PC-3 (cell line): ENCODE results near the gene MAG. TPM values are rescaled to one million over a fixed set of nuclear protein-coding genes. Genes with fewer than 3 reads are reported as not detected.

ENCODE experiments used
- ATAC-seq: fragments of 200-7000 bp; cut with Tn5 transposase; 2 replicates; pipeline ENCODE4 v1.9.1; 2020; ENCODE audit warnings: mild to moderate bottlenecking, moderate library complexity
- BruUV-seq: library from RNA; stranded (reverse); fragments of 400-500 nt; replicated peaks from 2 replicates; lab custom pipeline; 2021; lab: Mats Ljungman, UMichigan
- CTCF ChIA-PET: fragments of 300-600 bp; sonication (Branson Sonifier 250); formaldehyde crosslinking; loops from one replicate; lab custom pipeline; 2022; ENCODE audit warnings: antibody characterized with exemption; lab: Charles Lee
- POLR2A ChIA-PET: fragments of 300-600 bp; sonication (Branson Sonifier 250); formaldehyde crosslinking; loops from one replicate; lab custom pipeline; 2022; ENCODE audit warnings: antibody characterized with exemption; ENCODE audit not compliant: unreplicated experiment; lab: Charles Lee
- DNase-seq: peaks from one replicate; pipeline ENCODE4 v3.0.0-alpha.2; 2015
- H2AFZ ChIP-seq: fragments of 300-600 bp; sonication (generic); 2 replicates; pipeline ENCODE4 v1.6.0; 2016; ENCODE audit warnings: antibody characterized with exemption, low read length
- H3F3A ChIP-seq: fragments of 300-600 bp; sonication (generic); one replicate; pipeline ENCODE4 v1.6.0; 2017; ENCODE audit warnings: antibody characterized with exemption, low read length, control low read depth, mild to moderate bottlenecking; ENCODE audit not compliant: unreplicated experiment
- H3K27ac ChIP-seq: fragments of 300-600 bp; sonication (generic); 2 replicates; pipeline ENCODE4 v1.5.1; 2016; ENCODE audit warnings: mild to moderate bottlenecking, low read length
- H3K27me3 ChIP-seq: fragments of 300-600 bp; sonication (generic); 2 replicates; pipeline ENCODE4 v1.6.1; 2016; ENCODE audit warnings: low read length, mixed read lengths
- H3K36me3 ChIP-seq: fragments of 300-600 bp; sonication (generic); 2 replicates; pipeline ENCODE4 v1.6.1; 2016; ENCODE audit warnings: low read depth, mixed run types, low read length, mixed read lengths
- H3K4me1 ChIP-seq: fragments of 300-600 bp; sonication (generic); 2 replicates; pipeline ENCODE4 v1.5.1; 2016; ENCODE audit warnings: low read length; ENCODE audit not compliant: insufficient read depth
- H3K4me2 ChIP-seq: fragments of 300-600 bp; sonication (generic); 2 replicates; pipeline ENCODE4 v1.6.0; 2016; ENCODE audit warnings: low read length
- H3K4me3 ChIP-seq: fragments of 300-600 bp; sonication (generic); 2 replicates; pipeline ENCODE4 v1.5.1; 2016; ENCODE audit warnings: mild to moderate bottlenecking, low read length, mixed read lengths
- H3K79me2 ChIP-seq: fragments of 300-600 bp; sonication (generic); 2 replicates; pipeline ENCODE4 v1.6.1; 2017; ENCODE audit warnings: low read length, mixed read lengths
- H3K9ac ChIP-seq: fragments of 300-600 bp; sonication (generic); 2 replicates; pipeline ENCODE4 v1.6.0; 2016; ENCODE audit warnings: mild to moderate bottlenecking, low read length
- H3K9me2 ChIP-seq: fragments of 300-600 bp; sonication (generic); replicated peaks from 2 replicates; pipeline ENCODE4 v1.6.1; 2016; ENCODE audit warnings: mixed run types, low read length, mixed read lengths
- H3K9me3 ChIP-seq: fragments of 300-600 bp; sonication (generic); 2 replicates; pipeline ENCODE4 v1.6.1; 2016; ENCODE audit warnings: low read length, mixed read lengths
- H4K20me1 ChIP-seq: fragments of 300-600 bp; sonication (generic); 2 replicates; pipeline ENCODE4 v1.6.1; 2016; ENCODE audit warnings: low read length, mixed read lengths
- EZH2 ChIP-seq: fragments of 300-600 bp; sonication (generic); IDR thresholded peaks from one replicate; pipeline ENCODE4 v1.6.1; 2017; ENCODE audit warnings: antibody characterized with exemption, mild to moderate bottlenecking, low read length; ENCODE audit not compliant: unreplicated experiment
- EZH2phosphoT487 ChIP-seq: fragments of 300-600 bp; sonication (generic); IDR thresholded peaks from 2 replicates; pipeline ENCODE4 v1.6.1; 2018; ENCODE audit warnings: mild to moderate bottlenecking, antibody characterized with exemption, low read length, borderline replicate concordance
- intact Hi-C: fragments of 100-400 bp; cut with micrococcal nuclease; formaldehyde crosslinking; loops from 2 replicates; pipeline ENCODE4 v1.9.0; 2023
- total RNA-seq: library from RNA; depleted of rRNA; stranded (reverse); fragments of >200 nt; gene quantifications from 2 replicates; pipeline ENCODE4 v1.2.3, GENCODE V29; 2014
- TF ChIP-seq, protein P1 (sequence below): fragments of 300-600 bp; sonication (generic); conservative IDR thresholded peaks from 2 replicates; pipeline ENCODE4 v1.5.1; 2017; ENCODE audit warnings: antibody characterized with exemption, low read depth, mild to moderate bottlenecking, low read length

The MAG gene
- total RNA-seq, 1 experiment from 2014 or later: not detected

DNA sequence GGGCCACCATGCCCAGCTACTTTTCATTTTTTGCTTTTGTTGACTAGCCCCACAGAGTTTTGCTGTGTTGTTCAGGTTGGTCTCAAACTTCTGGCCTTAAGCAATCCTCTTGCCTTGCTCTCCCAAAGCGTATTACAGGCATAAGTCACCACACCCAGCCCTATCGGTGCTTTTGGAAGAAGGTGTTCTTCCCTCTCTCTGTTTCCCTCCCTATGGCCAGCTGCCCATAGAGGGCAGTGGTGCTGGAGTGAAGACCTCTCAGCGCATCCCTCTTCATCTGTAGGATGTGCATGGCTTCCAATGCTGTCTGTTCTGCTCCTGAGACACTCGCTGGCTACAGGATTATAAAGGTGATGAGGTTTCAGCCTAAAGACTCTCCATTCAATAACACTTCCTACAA lies 35.7 kb downstream of the MAG start:
- no peak overlapping the region for H2AFZ ChIP-seq
- DNase-seq (peak; percentile 8), ATAC-seq (no peak)
- H3K9me3 ChIP-seq: no peaks in the 10 kb centered on the region
- no TSS peak for BruUV-seq
- H3K27me3 ChIP-seq: no peaks in the 10 kb centered on the region
- no peaks in the 10 kb centered on the region for H4K20me1 ChIP-seq
- ChIA-PET POLR2A (no interaction called here), CTCF (no interaction called here)
- H3K36me3 ChIP-seq: no peaks in the 10 kb centered on the region
- H3F3A ChIP-seq: no peaks in the 10 kb centered on the region
- H3K4me1 ChIP-seq: no peaks in the 10 kb centered on the region
- H3K9ac ChIP-seq: no peak overlapping the region
- no peak overlapping the region for H3K27ac ChIP-seq
- intact Hi-C loops: no loop called here
- H3K4me3 ChIP-seq: no peak overlapping the region
- H3K4me2 ChIP-seq: no peak overlapping the region
- TF ChIP-seq EZH2phosphoT487 (no peak), EZH2 (no peak)
- TF ChIP-seq, protein P1, sequence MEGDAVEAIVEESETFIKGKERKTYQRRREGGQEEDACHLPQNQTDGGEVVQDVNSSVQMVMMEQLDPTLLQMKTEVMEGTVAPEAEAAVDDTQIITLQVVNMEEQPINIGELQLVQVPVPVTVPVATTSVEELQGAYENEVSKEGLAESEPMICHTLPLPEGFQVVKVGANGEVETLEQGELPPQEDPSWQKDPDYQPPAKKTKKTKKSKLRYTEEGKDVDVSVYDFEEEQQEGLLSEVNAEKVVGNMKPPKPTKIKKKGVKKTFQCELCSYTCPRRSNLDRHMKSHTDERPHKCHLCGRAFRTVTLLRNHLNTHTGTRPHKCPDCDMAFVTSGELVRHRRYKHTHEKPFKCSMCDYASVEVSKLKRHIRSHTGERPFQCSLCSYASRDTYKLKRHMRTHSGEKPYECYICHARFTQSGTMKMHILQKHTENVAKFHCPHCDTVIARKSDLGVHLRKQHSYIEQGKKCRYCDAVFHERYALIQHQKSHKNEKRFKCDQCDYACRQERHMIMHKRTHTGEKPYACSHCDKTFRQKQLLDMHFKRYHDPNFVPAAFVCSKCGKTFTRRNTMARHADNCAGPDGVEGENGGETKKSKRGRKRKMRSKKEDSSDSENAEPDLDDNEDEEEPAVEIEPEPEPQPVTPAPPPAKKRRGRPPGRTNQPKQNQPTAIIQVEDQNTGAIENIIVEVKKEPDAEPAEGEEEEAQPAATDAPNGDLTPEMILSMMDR: peak; percentile 36; the same call in 1 of the 2 replicates
- H3K9me2 ChIP-seq: no peaks in the 10 kb centered on the region
- no peaks in the 10 kb centered on the region for H3K79me2 ChIP-seq

DNA sequence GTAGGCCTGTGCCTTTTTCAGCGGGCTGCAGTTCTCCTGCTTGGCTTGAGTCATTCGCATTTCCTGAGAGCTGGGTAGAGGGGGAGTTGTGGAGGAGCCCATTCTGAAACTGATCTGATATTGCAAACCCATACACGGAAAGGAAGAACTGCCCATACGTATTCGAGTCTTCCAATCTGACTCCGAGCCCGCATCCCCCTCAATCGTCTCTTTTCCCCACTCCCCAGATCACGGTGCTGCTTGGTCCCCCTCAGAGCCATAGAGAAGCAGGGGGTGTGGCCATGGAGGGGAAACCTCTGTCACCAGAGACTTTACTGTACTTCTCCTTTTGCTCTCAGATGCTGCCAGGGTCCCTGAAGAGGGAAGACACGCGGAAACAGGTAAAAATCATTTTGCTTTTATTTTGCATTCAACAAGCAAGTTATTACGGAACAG lies 36.9 kb downstream of the MAG start, which contains the start of gene CD22:
Gene CD22 (plus strand): TSS at position 337 of the 435 bp plus-strand sequence. CDS start 2,854 bp downstream, outside the sequence.
- CTCF ChIA-PET: no interaction called here
- no peak for DNase-seq
- BruUV-seq: no TSS peak

DNA sequence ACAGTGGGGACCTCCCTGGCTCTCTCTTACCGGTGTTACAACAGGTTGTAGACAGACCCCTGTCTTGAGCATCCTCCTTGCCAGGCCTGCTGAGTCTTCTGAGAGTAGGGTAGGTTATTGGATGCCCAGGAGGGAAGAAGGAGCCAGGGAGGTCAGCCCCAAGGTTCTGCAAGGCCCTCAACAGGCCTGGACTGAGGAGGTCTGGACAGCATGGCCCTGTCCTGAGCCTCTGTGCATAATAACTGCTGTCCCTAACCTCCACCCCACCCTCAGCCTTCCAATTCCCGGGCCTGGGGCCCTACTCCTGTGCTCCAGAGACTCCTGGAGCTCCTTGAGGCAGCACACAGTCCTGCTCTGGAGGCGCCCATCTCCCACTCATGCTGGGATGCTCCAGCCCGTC lies 37.4 kb downstream of the MAG start:
- Histone ChIP-seq H2AFZ (no peak overlapping the region), H3K36me3 (no peaks in the 10 kb centered on the region), H3K4me3 (no peak overlapping the region), H3K27ac (no peak overlapping the region), H3K27me3 (no peaks in the 10 kb centered on the region), H3K9me2 (no peaks in the 10 kb centered on the region), H4K20me1 (no peaks in the 10 kb centered on the region), H3F3A (no peaks in the 10 kb centered on the region), H3K79me2 (no peaks in the 10 kb centered on the region), H3K9ac (no peak overlapping the region), H3K4me2 (no peak overlapping the region), H3K9me3 (no peaks in the 10 kb centered on the region), H3K4me1 (no peaks in the 10 kb centered on the region)
- intact Hi-C loops: no loop called here
- DNase-seq (no peak), ATAC-seq (no peak)
- ChIA-PET POLR2A (no interaction called here), CTCF (no interaction called here)
- TF ChIP-seq EZH2 (no peak), EZH2phosphoT487 (no peak)
- TF ChIP-seq, protein P1: no peak
- no TSS peak for BruUV-seq

More for the DNA sequence above, 36.9 kb downstream of the MAG start, which contains the start of gene CD22:
- H3K4me2 ChIP-seq: no peak within 1 kb of the TSS
- TF ChIP-seq, protein P1: no peak
- no peak for TF ChIP-seq EZH2phosphoT487
- no peak for TF ChIP-seq EZH2
- no peak within 1 kb of the TSS for H3K4me3 ChIP-seq
- intact Hi-C loops: no loop called here
- no peaks in the 10 kb centered on the region for H3K9me3 ChIP-seq
- H3K9me2 ChIP-seq: no peaks in the 10 kb centered on the region
- H3K27me3 ChIP-seq: no peaks in the 10 kb centered on the region
- H3K9ac ChIP-seq: no peak within 1 kb of the TSS
- H2AFZ ChIP-seq: no peak within 1 kb of the TSS
- no peaks in the 10 kb centered on the region for H3K79me2 ChIP-seq
- H3K36me3 ChIP-seq: no peaks in the 10 kb centered on the region
- POLR2A ChIA-PET: no interaction called here
- H3K4me1 ChIP-seq: no peaks in the 10 kb centered on the region
- ATAC-seq: no peak
- no peak within 1 kb of the TSS for H3K27ac ChIP-seq
- H3F3A ChIP-seq: no peaks in the 10 kb centered on the region
- H4K20me1 ChIP-seq: no peaks in the 10 kb centered on the region
